NCI-H2107 (cell line): ENCODE measurements around the gene CALD1.
"Not testable (repeated sequence)": the region's sequence is repeated elsewhere in the genome, so short reads cannot be mapped to it uniquely, and the experiment has no call there.

Experiments
- DNase-seq: peaks from one replicate; lab custom pipeline; 2025; lab: John Stamatoyannopoulos, UW

Gene CALD1

GRCh38 chr7:134954197-134955082 is 175.0 kb downstream of the CALD1 start:
- DNase-seq: no peak

DNA sequence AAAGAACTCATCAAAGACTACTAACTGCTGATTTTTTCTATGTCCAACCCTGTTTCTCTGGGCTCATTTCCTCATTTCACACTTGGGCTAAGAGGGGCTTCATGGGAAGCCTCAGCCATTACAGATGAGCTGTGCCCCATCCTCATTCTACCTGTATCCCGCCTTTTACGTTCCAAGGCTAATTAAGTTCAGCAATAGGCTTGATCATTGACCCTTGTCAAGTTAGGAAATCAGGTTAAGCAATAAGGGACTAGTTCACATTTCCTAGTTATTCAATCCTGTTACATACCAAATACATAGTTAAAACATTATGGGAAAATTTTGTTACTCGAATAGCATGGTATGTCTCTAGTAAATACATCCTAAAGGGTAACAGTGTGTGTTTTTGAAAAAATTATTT is 177.6 kb downstream of the CALD1 start:
- no peak for DNase-seq

GRCh38 chr7:134959810-134960209 is 180.4 kb downstream of the CALD1 start:
- no peak for DNase-seq

DNA sequence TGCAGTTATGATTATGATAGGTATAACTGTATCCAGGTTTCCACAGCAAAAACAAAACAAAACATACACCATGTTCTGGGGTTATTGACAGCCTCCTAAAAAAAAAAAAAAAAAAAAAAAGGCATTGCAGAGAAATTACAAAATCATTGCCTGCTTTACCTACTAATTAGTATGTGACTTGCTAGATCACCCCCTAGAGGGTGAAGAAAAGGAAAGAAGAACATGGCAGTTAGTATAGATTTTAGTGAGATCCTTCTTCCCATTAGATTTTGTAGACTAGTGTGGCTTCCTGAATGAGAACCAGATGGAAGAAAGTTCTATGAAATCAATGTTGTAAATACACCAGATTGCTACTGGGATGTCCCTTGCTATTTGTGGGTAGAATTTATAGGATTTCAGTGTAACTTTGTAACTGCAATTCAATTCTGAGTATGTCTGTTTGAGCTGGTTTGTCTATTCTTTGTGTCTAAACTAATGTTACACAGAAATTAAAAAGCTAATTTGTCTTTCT is 182.9 kb downstream of the CALD1 start:
- DNase-seq: no peak

GRCh38 chr7:134963036-134963435 is 183.6 kb downstream of the CALD1 start:
- no peak for DNase-seq

- no peak for DNase-seq
Measured at GRCh38 chr7:134966691-134967090, 187.3 kb downstream of the CALD1 start.

DNA sequence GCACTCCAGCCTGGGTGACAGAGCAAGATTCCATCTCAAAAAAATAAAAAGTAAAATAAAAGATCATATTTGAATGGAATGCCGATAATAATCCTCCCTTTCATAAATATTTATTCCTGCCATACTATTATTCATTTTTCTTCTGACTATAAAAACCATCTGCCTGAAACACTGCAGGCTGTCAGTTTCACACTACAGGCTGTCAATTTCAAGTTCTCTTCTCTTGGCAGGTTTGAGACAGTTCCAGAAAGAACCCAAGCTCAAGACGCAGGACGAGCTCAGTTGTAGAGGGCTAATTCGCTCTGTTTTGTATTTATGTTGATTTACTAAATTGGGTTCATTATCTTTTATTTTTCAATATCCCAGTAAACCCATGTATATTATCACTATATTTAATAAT is 188.7 kb downstream of the CALD1 start:
- no peak for DNase-seq

DNA sequence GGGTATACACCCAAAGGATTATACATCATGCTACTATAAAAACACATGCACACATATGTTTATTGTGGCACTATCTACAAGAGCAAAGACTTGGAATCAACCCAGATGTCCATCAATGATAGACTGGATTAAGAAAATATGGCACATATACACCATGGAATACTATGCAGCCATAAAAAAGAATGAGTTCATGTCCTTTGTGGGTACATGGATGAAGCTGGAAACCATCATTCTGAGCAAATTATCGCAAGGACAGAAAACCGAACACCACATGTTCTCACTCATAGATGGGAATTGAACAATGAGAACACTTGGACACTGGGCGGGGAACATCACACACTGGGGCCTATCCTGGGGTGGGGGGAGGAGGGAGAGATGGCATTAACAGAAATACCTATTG is 202.2 kb downstream of the CALD1 start:
- not testable (repeated sequence) for DNase-seq

GRCh38 chr7:134985894-134986362 is 206.5 kb downstream of the CALD1 start:
- no peak for DNase-seq

- peak; percentile 91 for DNase-seq
Measured at GRCh38 chr7:134986363-134987251, 207.2 kb downstream of the CALD1 start, which contains the start of gene AGBL3. Gene AGBL3, plus strand, starts transcription at chr7:134986508. Its CDS starts 1,426 bp downstream, at chr7:134987934.

DNA sequence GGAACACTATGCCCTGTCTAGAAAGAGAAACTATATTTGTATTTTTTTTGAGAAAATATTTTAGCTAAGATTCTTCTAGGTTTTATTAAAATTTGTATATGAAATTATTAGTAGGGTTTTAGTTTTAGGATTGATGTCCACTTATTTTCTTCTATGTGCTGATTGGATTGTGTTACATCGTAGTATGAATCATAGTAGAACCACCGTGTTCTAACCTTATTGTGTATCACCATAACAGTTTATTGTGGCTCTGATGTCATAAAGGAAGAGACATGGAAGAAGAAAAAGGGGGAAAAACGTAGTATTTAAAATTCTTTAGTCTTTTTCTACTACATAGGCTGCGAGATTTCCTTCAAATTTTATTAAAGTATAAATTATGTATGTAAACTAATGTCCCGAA is 208.7 kb downstream of the CALD1 start:
- DNase-seq: no peak

GRCh38 chr7:134991469-134992339 is 212.3 kb downstream of the CALD1 start:
- DNase-seq: no peak

DNA sequence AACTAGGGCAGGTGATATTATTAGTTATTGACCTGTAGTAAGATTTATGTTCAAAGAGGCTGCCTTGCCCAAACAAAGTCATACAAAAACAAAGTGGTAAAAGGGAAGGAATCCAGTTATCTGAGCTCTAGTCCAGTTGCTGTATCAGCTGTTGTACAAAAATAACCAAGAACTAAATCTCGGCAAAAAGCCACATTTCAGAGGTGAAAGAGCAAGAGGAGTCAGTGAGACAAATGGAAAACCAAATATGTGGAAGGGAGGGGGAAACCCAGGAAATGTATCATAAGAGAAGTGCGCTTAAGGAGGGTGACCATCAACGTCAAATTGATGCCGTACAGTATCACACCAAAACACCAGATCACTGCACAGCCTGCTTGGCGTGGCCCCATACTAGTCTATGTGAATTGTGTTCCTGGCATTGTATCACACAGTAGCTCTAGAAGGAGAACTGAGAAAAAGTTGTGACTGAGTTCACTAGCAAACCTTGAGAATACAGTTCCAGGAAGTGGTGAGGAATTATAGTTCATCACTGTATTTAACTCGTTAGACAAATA is 213.3 kb downstream of the CALD1 start:
- no peak for DNase-seq

GRCh38 chr7:134993877-134994456 is 214.5 kb downstream of the CALD1 start:
- DNase-seq: no peak

DNA sequence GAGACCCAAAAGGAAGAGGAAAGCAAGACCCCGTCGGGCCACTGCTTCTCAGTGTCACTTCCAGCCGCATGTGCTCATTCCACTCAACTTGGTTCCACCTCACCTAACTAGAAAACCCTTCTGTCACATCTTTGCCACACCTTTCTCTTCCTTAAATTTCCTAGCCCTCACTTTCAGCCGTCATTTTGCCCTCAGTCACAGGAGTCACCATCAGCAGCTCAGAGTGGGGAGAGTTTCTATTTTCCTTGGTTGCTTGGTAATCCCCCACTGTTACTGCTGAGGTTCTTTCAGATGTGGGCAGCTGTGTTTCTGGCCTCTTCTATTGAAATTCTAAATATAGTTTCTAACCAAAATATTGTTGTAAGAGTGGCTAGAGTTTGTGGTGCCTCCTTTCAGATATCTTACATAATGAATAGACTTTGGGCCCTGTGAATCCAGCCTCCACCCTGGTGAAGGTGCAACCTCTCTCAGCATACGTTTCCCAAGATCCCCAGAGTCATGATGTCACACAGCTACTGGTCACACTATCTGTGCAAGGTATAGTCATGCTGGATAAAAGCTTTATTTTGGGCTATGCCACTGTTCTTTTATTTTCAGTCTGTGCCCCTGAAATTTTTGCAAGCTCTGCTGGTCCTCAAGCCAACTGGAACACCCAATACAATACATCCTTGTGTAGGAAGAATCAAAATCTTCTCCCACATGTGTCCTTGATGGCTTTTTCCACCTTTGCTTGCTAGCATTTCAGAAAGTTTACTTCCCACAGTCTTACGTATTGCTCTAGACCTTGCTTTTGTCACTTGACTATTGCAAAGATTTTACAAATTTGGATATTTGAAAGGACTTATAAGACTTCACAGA is 216.0 kb downstream of the CALD1 start:
- DNase-seq: no peak

DNA sequence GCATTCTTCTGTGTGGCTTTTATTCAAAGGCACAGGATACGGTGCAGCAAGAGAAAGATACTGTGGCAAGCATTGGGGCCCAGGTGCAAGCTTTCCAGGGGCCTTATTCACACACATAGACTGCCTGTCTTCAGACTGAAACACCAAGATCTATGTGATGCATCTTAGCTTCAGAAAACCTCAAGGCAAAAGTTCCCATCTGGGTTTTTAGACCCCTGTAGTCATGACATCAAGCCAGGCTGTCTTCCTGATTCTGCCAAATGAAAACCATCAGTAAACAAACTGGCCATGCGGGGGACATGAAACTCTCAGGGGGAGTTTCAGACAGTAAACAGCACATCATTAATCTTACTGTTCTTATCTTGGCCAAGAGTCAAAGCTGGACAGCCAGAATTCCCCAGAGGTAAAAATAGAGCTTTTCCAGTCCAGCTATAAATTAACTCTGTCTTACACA is 216.7 kb downstream of the CALD1 start:
- no peak for DNase-seq

GRCh38 chr7:134997214-134997885 is 217.9 kb downstream of the CALD1 start:
- DNase-seq: no peak

DNA sequence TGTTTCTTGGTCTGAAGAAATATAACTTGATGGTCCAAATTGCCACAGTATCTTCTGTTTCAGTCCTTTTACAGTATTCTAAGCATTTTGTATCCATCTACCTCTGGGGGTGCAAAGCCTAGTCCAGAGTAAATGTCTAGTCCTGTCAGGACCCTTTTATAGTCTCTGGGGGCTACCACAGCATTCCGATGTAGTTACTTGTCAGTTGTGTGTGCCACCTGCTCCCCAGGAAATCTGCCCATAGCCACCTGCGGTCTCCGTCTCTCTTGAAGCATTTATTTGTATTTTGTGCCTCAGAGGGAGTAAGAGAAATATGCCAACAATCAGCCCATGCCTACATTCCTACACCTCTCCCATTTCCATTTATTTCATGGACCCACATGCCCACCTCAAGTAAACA is 219.7 kb downstream of the CALD1 start:
- DNase-seq: no peak
